PC-3 (cell line): ENCODE data around the gene RGS7.

Experiments used
- EZH2 ChIP-seq: fragments of 300-600 bp; sonication (generic); IDR thresholded peaks from one replicate; pipeline ENCODE4 v1.6.1; 2017; ENCODE audit warnings: antibody characterized with exemption, mild to moderate bottlenecking, low read length; ENCODE audit not compliant: unreplicated experiment
- EZH2phosphoT487 ChIP-seq: fragments of 300-600 bp; sonication (generic); IDR thresholded peaks from 2 replicates; pipeline ENCODE4 v1.6.1; 2018; ENCODE audit warnings: mild to moderate bottlenecking, antibody characterized with exemption, low read length, borderline replicate concordance
- TF ChIP-seq, protein P1 (sequence below): fragments of 300-600 bp; sonication (generic); conservative IDR thresholded peaks from 2 replicates; pipeline ENCODE4 v1.5.1; 2017; ENCODE audit warnings: antibody characterized with exemption, low read depth, mild to moderate bottlenecking, low read length

DNA sequence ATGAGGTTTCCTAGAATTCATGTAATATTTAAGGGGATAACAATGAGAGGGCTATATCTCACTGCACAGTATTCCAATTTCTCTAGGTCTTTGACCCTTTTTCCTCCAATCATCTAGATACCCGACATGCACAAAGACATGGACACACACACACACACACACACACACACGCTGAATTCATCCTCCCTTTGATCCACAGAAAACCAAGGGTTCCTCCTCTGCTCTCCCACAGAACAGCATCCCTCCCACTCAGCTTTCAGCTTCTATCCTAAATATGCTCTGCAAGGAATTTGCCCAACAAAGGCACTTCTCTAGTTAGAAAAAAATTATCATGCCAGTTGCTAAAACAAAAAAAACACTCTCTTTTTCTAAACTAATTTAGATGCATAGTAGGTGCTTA, 231.7 kb downstream of the RGS7 start:
- TF ChIP-seq, protein P1, sequence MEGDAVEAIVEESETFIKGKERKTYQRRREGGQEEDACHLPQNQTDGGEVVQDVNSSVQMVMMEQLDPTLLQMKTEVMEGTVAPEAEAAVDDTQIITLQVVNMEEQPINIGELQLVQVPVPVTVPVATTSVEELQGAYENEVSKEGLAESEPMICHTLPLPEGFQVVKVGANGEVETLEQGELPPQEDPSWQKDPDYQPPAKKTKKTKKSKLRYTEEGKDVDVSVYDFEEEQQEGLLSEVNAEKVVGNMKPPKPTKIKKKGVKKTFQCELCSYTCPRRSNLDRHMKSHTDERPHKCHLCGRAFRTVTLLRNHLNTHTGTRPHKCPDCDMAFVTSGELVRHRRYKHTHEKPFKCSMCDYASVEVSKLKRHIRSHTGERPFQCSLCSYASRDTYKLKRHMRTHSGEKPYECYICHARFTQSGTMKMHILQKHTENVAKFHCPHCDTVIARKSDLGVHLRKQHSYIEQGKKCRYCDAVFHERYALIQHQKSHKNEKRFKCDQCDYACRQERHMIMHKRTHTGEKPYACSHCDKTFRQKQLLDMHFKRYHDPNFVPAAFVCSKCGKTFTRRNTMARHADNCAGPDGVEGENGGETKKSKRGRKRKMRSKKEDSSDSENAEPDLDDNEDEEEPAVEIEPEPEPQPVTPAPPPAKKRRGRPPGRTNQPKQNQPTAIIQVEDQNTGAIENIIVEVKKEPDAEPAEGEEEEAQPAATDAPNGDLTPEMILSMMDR: no peak
- TF ChIP-seq EZH2: no peak
- TF ChIP-seq EZH2phosphoT487: no peak
